K562 (cell line): ENCODE data around the gene MAP4K5. TPM values are rescaled to one million over a fixed set of nuclear protein-coding genes. Genes with fewer than 3 reads are reported as not detected.

ENCODE experiments used
- ATAC-seq: fragments of 200-7000 bp; cut with Tn5 transposase; 3 replicates; pipeline ENCODE4 v1.9.1; 2020; ENCODE audit warnings: moderate library complexity
- BruUV-seq: library from RNA; stranded (reverse); fragments of 400-500 nt; replicated peaks from 2 replicates; lab custom pipeline; 2021; lab: Mats Ljungman, UMichigan
- CTCF ChIA-PET: fragments of 300-600 bp; formaldehyde crosslinking; extraction: SDS; loops from one replicate; lab custom pipeline; 2021; ENCODE audit warnings: low intra/inter-chr PET ratio; lab: Yijun Ruan, JAX
- POLR2A ChIA-PET: fragments of 300-600, 350-650 bp; sonication (Branson Sonifier 250); formaldehyde crosslinking; extraction: SDS; loops from one replicate; lab custom pipeline; 2021; ENCODE audit warnings: antibody characterized with exemption, inconsistent platforms; lab: Yijun Ruan, JAX
- DNase-seq, 4 experiments: peaks; one replicate each; pipeline versions ENCODE4 v3.0.0 to v3.0.0-alpha.2; 2011 to 2018; ENCODE audit warnings: low spot score in 3 of 4, mixed read lengths in 3 of 4; ENCODE audit errors: extremely low read depth in 1 of 4
- FAIRE-seq: peaks from 2 replicates; lab custom pipeline; 2011; peaks lifted over from hg19 to GRCh38; lab: Jason Lieb, UNC
- H2AFZ ChIP-seq: 2 replicates; pipeline ENCODE4 v1.6.0; 2011; ENCODE audit warnings: low read depth, low read length, control low read depth, inconsistent platforms
- H3K27ac ChIP-seq: fragments of 200-600 bp; 3 replicates; pipeline ENCODE4 v1.8.0; 2011; ENCODE audit warnings: low read depth, mild to moderate bottlenecking, control low read depth, inconsistent platforms, low read length, moderate library complexity, mixed read lengths; ENCODE audit errors: extremely low read depth
- H3K27me3 ChIP-seq, 2 experiments: fragments of 300-600 bp in 1 of 2; 2 replicates in 1 of 2; 3 replicates in 1 of 2; pipeline versions ENCODE4 v1.6.0 to v1.8.0; 2011; ENCODE audit warnings: inconsistent platforms in 2 of 2, low read length in 2 of 2, mild to moderate bottlenecking in 1 of 2, mixed read lengths in 1 of 2, moderate library complexity in 1 of 2; ENCODE audit not compliant: control insufficient read depth in 2 of 2, insufficient read depth in 2 of 2
- H3K36me3 ChIP-seq: fragments of 300-600 bp; 3 replicates; pipeline ENCODE4 v1.8.0; 2011; ENCODE audit warnings: mild to moderate bottlenecking, low read length, inconsistent platforms; ENCODE audit not compliant: control insufficient read depth, insufficient read depth
- H3K4me1 ChIP-seq, 2 experiments: fragments of 200-600 bp in 1 of 2; replicated peaks in 1 of 2; 2 replicates in 1 of 2; 3 replicates in 1 of 2; pipeline versions ENCODE4 v1.5.1 to v1.8.0; 2011; ENCODE audit warnings: inconsistent platforms in 2 of 2, low read length in 2 of 2, mild to moderate bottlenecking in 1 of 2, mixed read lengths in 1 of 2, moderate library complexity in 1 of 2; ENCODE audit not compliant: control insufficient read depth in 2 of 2, insufficient read depth in 2 of 2
- H3K4me2 ChIP-seq: 2 replicates; pipeline ENCODE4 v1.6.1; 2011; ENCODE audit warnings: low read length, control low read depth, inconsistent platforms, mixed read lengths; ENCODE audit not compliant: insufficient read depth
- H3K4me3 ChIP-seq: fragments of 200-600 bp; sonication (generic), shearing (Covaris generic); 2 replicates; pipeline ENCODE4 v1.5.1; 2016; ENCODE audit warnings: control low read depth, inconsistent platforms
- H3K79me2 ChIP-seq: fragments of 200-600 bp; 3 replicates; pipeline ENCODE4 v1.8.0; 2011; ENCODE audit warnings: low read length, inconsistent platforms; ENCODE audit not compliant: control insufficient read depth, insufficient read depth
- H3K9ac ChIP-seq, 2 experiments: 2 replicates each; pipeline versions ENCODE4 v1.6.0 to v1.6.1; 2011; ENCODE audit warnings: low read depth in 2 of 2, low read length in 2 of 2, control low read depth in 1 of 2, inconsistent platforms in 1 of 2, mild to moderate bottlenecking in 1 of 2, mixed read lengths in 1 of 2; ENCODE audit not compliant: insufficient read depth in 1 of 2
- H3K9me1 ChIP-seq: one replicate; pipeline ENCODE4 v1.6.0; 2011; ENCODE audit warnings: inconsistent platforms, mild to moderate bottlenecking, low read length, moderate library complexity; ENCODE audit not compliant: control insufficient read depth, insufficient read depth
- H3K9me3 ChIP-seq: replicated peaks from 2 replicates; pipeline ENCODE4 v1.5.1; 2011; ENCODE audit warnings: low read depth, low read length, inconsistent platforms; ENCODE audit not compliant: control insufficient read depth, insufficient read depth
- H4K20me1 ChIP-seq: replicated peaks from 2 replicates; pipeline ENCODE4 v1.6.1; 2011; ENCODE audit warnings: low read length, inconsistent platforms, mixed read lengths; ENCODE audit not compliant: control insufficient read depth, insufficient read depth
- BRD4 ChIP-seq: fragments of 200-600 bp; sonication (generic); IDR thresholded peaks from 2 replicates; pipeline ENCODE4 v1.6.1; 2017; ENCODE audit warnings: inconsistent platforms
- HOMEZ ChIP-seq: fragments of 250-450 bp; sonication (Bioruptor Pico); IDR thresholded peaks from 2 replicates; pipeline ENCODE4 v1.4.0; 2020; ENCODE audit warnings: mild to moderate bottlenecking, moderate library complexity
- ID3 ChIP-seq, 2 experiments: fragments of 250-450 bp in 1 of 2; fragments of 450-650 bp in 1 of 2; sonication (Bioruptor Pico) in 1 of 2; IDR thresholded peaks; 2 replicates each; pipeline versions ENCODE4 v1.6.1 to v1.8.0; 2016 to 2021; ENCODE audit warnings: mild to moderate bottlenecking in 2 of 2, moderate library complexity in 2 of 2, missing compliant biosample characterization in 1 of 2, missing genetic modification characterization in 1 of 2
- NCOR1 ChIP-seq: fragments of 450-650 bp; IDR thresholded peaks from 2 replicates; pipeline ENCODE4 v1.6.1; 2016; ENCODE audit warnings: mild to moderate bottlenecking, moderate library complexity
- NKRF ChIP-seq: fragments of 450-650 bp; IDR thresholded peaks from 2 replicates; pipeline ENCODE4 v1.6.1; 2016; ENCODE audit warnings: borderline replicate concordance
- U2AF2 ChIP-seq: fragments of 200-400 bp; formaldehyde crosslinking; optimal IDR thresholded peaks from 2 replicates; pipeline ENCODE3; 2017; ENCODE audit warnings: low read depth, mild to moderate bottlenecking, low read length
- XRCC3 ChIP-seq: fragments of 450-650 bp; IDR thresholded peaks from 2 replicates; pipeline ENCODE4 v1.6.1; 2017; ENCODE audit warnings: mild to moderate bottlenecking, moderate library complexity
- ZKSCAN8 ChIP-seq: fragments of 200-800 bp; sonication (Bioruptor generic); IDR thresholded peaks from 2 replicates; pipeline ENCODE4 v1.6.1; 2016; ENCODE audit warnings: missing genetic modification characterization, missing compliant biosample characterization
- ZNF175 ChIP-seq: fragments of 200-800 bp; sonication (Bioruptor generic); IDR thresholded peaks from 2 replicates; pipeline ENCODE4 v1.6.1; 2016; ENCODE audit warnings: low read depth, mild to moderate bottlenecking, missing genetic modification characterization, missing compliant biosample characterization
- WGBS: fragments of 100-300 bp; shearing (Covaris generic); methylation state at CpG from one replicate; pipeline ENCODE4 v1.1.6; 2016; ENCODE audit warnings: low coverage, mixed read lengths; ENCODE audit not compliant: insufficient coverage; ENCODE audit errors: missing lambda C conversion rate; 5-methylcytosine and 5-hydroxymethylcytosine counted together
- in situ Hi-C: fragments of 300-500 bp; cut with MboI; formaldehyde crosslinking; loops from 4 replicates; pipeline ENCODE4 v1.15.0; 2018; ENCODE audit warnings: inconsistent platforms, mixed read lengths
- intact Hi-C: fragments of 100-400 bp; cut with micrococcal nuclease; formaldehyde crosslinking; loops from 2 replicates; pipeline ENCODE4 v1.14.2; 2022
- polyA plus RNA-seq, 8 experiments: library from polyadenylated mRNA; depleted of rRNA in 4 of 8; stranded (reverse) in 5 of 8; unstranded in 3 of 8; fragments of >200 nt; fragmentation: Nextera tagmentation in 2 of 8; fragmentation: Illumina TruSeq in 1 of 8; extraction: Ambion mirVana in 2 of 8; extraction: Trizol in 1 of 8; gene quantifications; 2 replicates each; pipeline versions ENCODE4 v1.2.1 to v1.2.3, GENCODE V29; 2011 to 2014; ENCODE audit warnings: inconsistent platforms in 1 of 8, missing spikeins in 1 of 8
- total RNA-seq, 7 experiments: library from RNA; depleted of rRNA in 6 of 7; stranded (reverse); fragments of >200 nt in 6 of 7; fragmentation: Illumina TruSeq in 2 of 7; extraction: Trizol in 2 of 7; gene quantifications; 2 replicates each; pipeline versions ENCODE4 v1.2.1 to v1.2.3, GENCODE V29; 2011 to 2021; ENCODE audit warnings: low replicate concordance in 1 of 7

Gene MAP4K5
- total and polyA plus RNA-seq, 9 of the 15 experiments (the other 6 are each of a cell fraction or from before 2014, with no cell fraction given) = 5.9 to 29.4 (median 18.0) TPM

- no peaks in the 10 kb centered on the region for H3K79me2 ChIP-seq
- intact Hi-C loops (no loop called here), in situ Hi-C loops (no loop called here)
- no peak for TF ChIP-seq ZNF175 (CRISPR knock-in tag)
- WGBS = 100% methylated on average over 1 of the region's 1 CpG
- no peak for ATAC-seq
- CTCF ChIA-PET = no interaction called here
- no peak overlapping the region for H3K27ac ChIP-seq
- peaks cover 35% of the 10 kb centered on the region; the same call in 1 of the 3 replicates for H3K36me3 ChIP-seq
- POLR2A ChIA-PET = no interaction called here
- H3K9me1 ChIP-seq = no peaks in the 10 kb centered on the region
- H3K27me3 ChIP-seq = no peaks in the 10 kb centered on the region
- no peaks in the 10 kb centered on the region for H3K9me3 ChIP-seq
- H3K4me3 ChIP-seq = no peak overlapping the region
- H2AFZ ChIP-seq = no peak overlapping the region
- no peak for DNase-seq
- no peak for FAIRE-seq
- no peaks in the 10 kb centered on the region for H3K4me1 ChIP-seq
- no peaks in the 10 kb centered on the region for H4K20me1 ChIP-seq
- H3K9ac ChIP-seq = no peak overlapping the region
- BruUV-seq = no TSS peak
- no peak overlapping the region for H3K4me2 ChIP-seq
Observed at GRCh38 chr14:50432131-50432530, 100.2 kb downstream of the MAP4K5 start.

GRCh38 chr14:50425816-50426215 lies 106.6 kb downstream of the MAP4K5 start:
- ChIA-PET CTCF (no interaction called here), POLR2A (no interaction called here)
- Histone ChIP-seq H3K4me3 (no peak overlapping the region), H4K20me1 (no peaks in the 10 kb centered on the region), H2AFZ (no peak overlapping the region), H3K4me1 (no peaks in the 10 kb centered on the region), H3K27me3 (no peaks in the 10 kb centered on the region), H3K79me2 (no peaks in the 10 kb centered on the region), H3K9me3 (no peaks in the 10 kb centered on the region), H3K4me2 (no peak overlapping the region), H3K9ac (no peak overlapping the region), H3K36me3 (peaks cover 30% of the 10 kb centered on the region; the same call in 2 of the 3 replicates), H3K27ac (no peak overlapping the region), H3K9me1 (no peaks in the 10 kb centered on the region)
- ATAC-seq (no peak), FAIRE-seq (no peak), DNase-seq (no peak)
- no TSS peak for BruUV-seq
- WGBS = 85% methylated on average over 3 of the region's 3 CpGs
- intact Hi-C loops (no loop called here), in situ Hi-C loops (no loop called here)
- TF ChIP-seq ZKSCAN8 (CRISPR knock-in tag) (no peak), XRCC3 (no peak), NKRF (no peak), ID3 (CRISPR knock-in tag; IDR thresholded peaks at IDR 0.05) (no peak), ID3 (tag; IDR thresholded peaks at IDR 0.05) (no peak), BRD4 (no peak), U2AF2 (no peak), HOMEZ (CRISPR knock-in tag) (no peak), NCOR1 (no peak)
